ENCODE measurements around the gene AHI1.
"Not testable (repeated sequence)": the region's sequence is repeated elsewhere in the genome, so short reads cannot be mapped to it uniquely, and the experiment has no call there.

Gene AHI1

GRCh38 chr6:135390458-135390857 lies 107.1 kb downstream of the AHI1 start:
- no peak for DNase-seq (ENCODE audit: low spot score)

GRCh38 chr6:135385299-135385698 lies 112.2 kb downstream of the AHI1 start:
- no peak for DNase-seq (ENCODE audit: low spot score)

- DNase-seq (ENCODE audit: low spot score) = no peak
Measured at GRCh38 chr6:135383766-135384165, 113.8 kb downstream of the AHI1 start.

- DNase-seq (ENCODE audit: low spot score) = no peak
Measured at GRCh38 chr6:135383301-135383700, 114.2 kb downstream of the AHI1 start.

GRCh38 chr6:135382182-135382628 lies 115.3 kb downstream of the AHI1 start:
- no peak for DNase-seq (ENCODE audit: low spot score)

- no peak for DNase-seq (ENCODE audit: low spot score)
Measured at GRCh38 chr6:135380793-135381192, 116.7 kb downstream of the AHI1 start.

GRCh38 chr6:135379647-135380046 lies 117.9 kb downstream of the AHI1 start:
- no peak for DNase-seq (ENCODE audit: low spot score)

GRCh38 chr6:135372758-135373157 lies 124.8 kb downstream of the AHI1 start:
- DNase-seq (ENCODE audit: low spot score) = no peak

GRCh38 chr6:135363622-135364021 lies 133.9 kb downstream of the AHI1 start:
- not testable (repeated sequence) for DNase-seq (ENCODE audit: low spot score)

- no peak for DNase-seq (ENCODE audit: low spot score)
Measured at GRCh38 chr6:135362124-135362523, 135.4 kb downstream of the AHI1 start.

GRCh38 chr6:135360222-135360621 lies 137.3 kb downstream of the AHI1 start:
- no peak for DNase-seq (ENCODE audit: low spot score)

GRCh38 chr6:135358985-135359384 lies 138.6 kb downstream of the AHI1 start:
- no peak for DNase-seq (ENCODE audit: low spot score)

- DNase-seq (ENCODE audit: low spot score) = no peak
Measured at GRCh38 chr6:135358251-135358821, 139.2 kb downstream of the AHI1 start.

GRCh38 chr6:135354407-135354806 lies 143.1 kb downstream of the AHI1 start:
- DNase-seq (ENCODE audit: low spot score) = no peak

GRCh38 chr6:135353113-135353512 lies 144.4 kb downstream of the AHI1 start:
- no peak for DNase-seq (ENCODE audit: low spot score)

GRCh38 chr6:135351635-135352034 lies 145.9 kb downstream of the AHI1 start:
- DNase-seq (ENCODE audit: low spot score) = no peak

- no peak for DNase-seq (ENCODE audit: low spot score)
Measured at GRCh38 chr6:135347887-135348286, 149.7 kb downstream of the AHI1 start.

- DNase-seq (ENCODE audit: low spot score) = no peak
Measured at GRCh38 chr6:135346747-135347146, 150.8 kb downstream of the AHI1 start.

- no peak for DNase-seq (ENCODE audit: low spot score)
Measured at GRCh38 chr6:135344526-135344925, 153.0 kb downstream of the AHI1 start.

GRCh38 chr6:135339920-135340319 lies 157.6 kb downstream of the AHI1 start:
- DNase-seq (ENCODE audit: low spot score) = not testable (repeated sequence)

- DNase-seq (ENCODE audit: low spot score) = no peak
Measured at GRCh38 chr6:135334169-135334568, 163.4 kb downstream of the AHI1 start.

GRCh38 chr6:135331002-135331401 lies 166.5 kb downstream of the AHI1 start:
- DNase-seq (ENCODE audit: low spot score) = no peak

- DNase-seq (ENCODE audit: low spot score) = no peak
Measured at GRCh38 chr6:135329851-135330803, 167.4 kb downstream of the AHI1 start.

All from hematopoietic multipotent progenitor cell treated with erythropoietin and hydrocortisone succinate and interleukin-3 and kit ligand, for 17 days (in vitro differentiated cells).